Activated T-cell treated with anti-CD3 and anti-CD28 coated beads, Interleukin-2, amount 50 U/mL, for 1 hour (primary cell): ENCODE results near the gene LRRC15.
A peak's percentile ranks its signal among the peaks of the same experiment; 100 is the strongest.

Experiments
- DNase-seq: peaks from one replicate; pipeline ENCODE4 v3.0.0-alpha.2; 2020

The LRRC15 gene

DNA sequence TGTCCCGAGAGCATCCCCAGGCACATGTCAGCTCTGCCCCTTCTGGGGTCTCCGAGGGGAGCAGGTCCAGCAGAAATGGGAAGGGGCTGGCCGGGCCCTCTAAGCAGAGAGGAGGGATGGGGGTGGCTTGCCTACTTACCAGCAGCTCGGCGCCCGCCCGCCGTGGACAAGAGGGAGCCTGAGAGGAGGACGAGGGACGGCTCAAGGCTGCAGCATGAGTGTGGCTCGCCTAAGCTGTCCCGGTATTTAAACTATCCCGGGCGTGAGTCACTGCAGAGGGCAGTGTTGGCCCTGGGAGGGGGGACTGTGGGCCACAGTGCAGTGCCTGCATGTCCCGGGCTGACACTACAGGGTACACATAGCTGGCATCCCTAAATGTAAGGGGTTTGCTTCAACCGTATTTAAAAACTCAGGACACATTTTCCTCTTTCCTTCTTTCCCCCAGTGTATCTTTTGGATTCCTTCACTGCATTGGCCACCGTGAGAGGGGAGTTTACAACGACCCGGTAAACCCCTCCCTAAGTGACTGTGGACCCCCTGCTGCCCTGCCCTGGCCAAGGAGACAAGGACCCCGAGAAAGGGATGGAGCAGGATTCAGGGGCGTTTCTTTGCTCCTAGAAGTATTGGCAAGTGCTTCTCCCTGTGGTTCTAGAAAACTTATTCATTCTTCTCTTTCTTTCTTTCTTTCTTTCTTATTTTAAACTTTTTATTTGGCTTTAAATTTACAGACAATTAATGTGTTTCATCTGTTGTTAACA, at the start of gene LRRC15:
LRRC15 (minus strand) TSS at position 222 of the 758 bp plus-strand sequence. CDS start 8,700 bp downstream, outside the sequence.
- no peak for DNase-seq

GRCh38 chr3:194418671-194419070, 49.1 kb upstream of the LRRC15 start:
- no peak for DNase-seq

- DNase-seq = no peak
Measured at GRCh38 chr3:194407423-194407822, 37.9 kb upstream of the LRRC15 start.

DNA sequence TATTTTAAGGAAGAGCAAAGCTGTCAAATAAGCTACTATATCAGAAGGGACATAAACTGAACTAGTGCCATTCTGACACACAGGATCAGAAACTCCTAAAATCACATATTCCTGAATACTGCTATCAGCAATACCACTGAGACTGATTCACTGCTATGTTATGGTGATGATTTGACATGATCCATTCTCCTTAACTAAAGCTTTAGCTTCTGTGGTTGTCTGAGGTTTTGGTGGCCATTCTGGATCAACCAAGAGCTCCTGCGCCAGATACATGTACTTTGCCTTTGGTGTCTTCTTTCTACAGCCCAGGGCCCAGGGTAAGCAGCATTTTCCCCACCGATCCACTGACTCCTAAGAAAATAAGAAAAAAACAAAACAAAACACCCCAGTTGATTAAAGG, 36.2 kb upstream of the LRRC15 start:
- no peak for DNase-seq

DNA sequence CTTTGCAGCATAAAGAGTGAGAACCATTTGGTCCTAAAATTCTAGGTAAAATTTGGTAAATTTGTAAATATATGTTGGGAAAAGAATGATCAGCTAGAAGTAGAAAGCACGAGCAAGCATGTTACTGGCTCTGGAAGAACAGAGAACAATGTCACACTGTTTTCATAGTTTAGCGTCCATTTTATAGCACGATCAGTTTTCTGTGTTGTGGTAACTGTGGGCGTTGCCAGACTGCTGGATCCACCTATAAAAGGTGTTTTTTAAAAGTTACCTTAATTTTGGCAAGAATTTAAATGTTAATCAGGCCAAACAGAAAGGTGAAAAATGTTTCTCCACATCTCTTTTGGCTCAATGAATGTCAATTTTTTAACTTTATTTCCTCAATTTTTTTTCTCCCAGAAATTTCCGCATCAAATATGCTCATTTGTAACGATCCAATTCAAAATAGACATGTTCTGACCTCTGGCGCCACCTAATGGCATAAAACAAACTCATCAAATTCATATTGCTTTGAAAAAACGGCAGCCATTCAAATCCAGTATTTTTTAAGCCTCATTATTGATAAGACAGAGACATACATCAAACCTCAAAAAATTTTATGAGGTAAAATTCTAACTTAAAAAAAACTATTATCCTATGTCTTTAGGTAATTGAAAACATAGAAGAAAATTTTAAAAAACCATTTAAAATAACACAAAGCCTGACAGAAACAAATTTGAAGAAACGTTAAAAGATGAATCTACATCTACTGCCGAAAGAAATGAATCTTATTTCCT, 35.0 kb upstream of the LRRC15 start:
- DNase-seq = no peak

DNA sequence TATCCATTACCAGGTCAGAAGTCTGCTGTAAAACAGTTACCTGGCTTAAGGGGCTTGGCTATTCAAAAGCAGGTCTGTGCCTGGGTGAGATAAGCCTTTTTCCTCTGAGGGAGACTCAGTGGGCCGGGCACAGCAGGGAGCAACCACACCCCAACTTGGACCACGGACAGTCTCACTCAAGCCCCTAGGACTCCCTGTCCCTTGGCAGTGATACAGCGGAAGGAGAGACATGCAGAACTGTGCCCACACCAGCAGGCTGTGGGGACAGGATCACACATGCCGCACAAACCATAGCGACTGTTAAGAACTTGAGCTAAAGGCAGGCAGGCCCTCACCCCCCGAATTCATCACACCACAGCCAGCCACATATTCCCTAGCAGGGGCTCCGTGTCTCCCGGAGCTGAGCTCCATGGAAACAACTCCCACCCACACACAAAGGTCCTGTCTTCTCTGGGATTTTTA, 32.4 kb upstream of the LRRC15 start:
- DNase-seq = no peak

DNA sequence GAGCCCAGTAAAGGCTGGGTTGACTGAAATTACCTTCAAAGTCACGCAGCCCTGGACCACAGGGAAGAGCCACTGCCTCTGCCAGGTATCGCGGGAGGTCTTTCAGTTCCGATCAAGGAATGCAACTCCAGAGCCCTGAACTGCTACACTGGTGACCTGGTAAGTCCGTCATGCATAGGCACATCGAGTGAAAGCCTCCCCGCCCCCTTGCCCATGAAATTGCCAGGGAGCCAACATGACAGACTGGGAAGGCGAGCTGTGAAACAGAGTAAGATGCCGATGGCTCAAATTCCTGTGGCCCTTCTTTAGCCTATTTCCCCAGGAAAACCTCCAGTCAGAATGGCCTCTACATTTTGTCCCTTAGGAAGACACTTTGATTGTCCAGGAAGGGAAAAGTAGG, 31.8 kb upstream of the LRRC15 start:
- DNase-seq = no peak

- no peak for DNase-seq
Measured at GRCh38 chr3:194399874-194400411, 30.4 kb upstream of the LRRC15 start.

- no peak for DNase-seq
Measured at GRCh38 chr3:194399166-194399565, 29.6 kb upstream of the LRRC15 start, which contains the start of gene GP5. Gene GP5 (minus strand): TSS chr3:194399266. CDS start chr3:194398282, 984 bp downstream.

DNA sequence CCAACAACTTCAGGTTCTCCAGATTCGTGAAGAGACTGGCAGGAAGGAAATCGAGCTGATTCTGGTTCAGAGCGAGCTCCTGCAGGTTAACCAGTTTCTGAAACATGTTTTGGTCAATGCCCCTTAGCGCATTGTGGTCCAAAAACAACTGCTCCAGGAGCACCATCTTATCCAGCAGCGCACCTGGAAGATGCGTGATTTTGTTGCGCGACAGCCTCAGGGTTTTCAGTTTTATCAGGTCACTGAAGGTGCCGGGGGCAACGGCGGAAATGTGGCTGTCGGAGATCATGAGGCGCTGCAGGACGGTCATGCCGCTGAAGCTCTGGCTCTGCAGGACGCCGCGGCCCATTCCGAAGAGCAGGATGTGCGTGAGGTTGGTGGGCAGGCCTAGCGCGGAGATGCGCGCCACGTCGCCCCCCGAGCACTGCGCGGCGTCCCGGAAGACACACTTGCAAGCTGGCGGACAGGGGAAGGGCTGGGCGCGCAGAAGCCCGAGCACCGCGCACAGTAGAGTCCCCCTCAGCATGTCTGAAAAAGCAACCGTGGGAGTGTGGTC, 28.3 kb upstream of the LRRC15 start:
- peak; percentile 39 for DNase-seq

DNA sequence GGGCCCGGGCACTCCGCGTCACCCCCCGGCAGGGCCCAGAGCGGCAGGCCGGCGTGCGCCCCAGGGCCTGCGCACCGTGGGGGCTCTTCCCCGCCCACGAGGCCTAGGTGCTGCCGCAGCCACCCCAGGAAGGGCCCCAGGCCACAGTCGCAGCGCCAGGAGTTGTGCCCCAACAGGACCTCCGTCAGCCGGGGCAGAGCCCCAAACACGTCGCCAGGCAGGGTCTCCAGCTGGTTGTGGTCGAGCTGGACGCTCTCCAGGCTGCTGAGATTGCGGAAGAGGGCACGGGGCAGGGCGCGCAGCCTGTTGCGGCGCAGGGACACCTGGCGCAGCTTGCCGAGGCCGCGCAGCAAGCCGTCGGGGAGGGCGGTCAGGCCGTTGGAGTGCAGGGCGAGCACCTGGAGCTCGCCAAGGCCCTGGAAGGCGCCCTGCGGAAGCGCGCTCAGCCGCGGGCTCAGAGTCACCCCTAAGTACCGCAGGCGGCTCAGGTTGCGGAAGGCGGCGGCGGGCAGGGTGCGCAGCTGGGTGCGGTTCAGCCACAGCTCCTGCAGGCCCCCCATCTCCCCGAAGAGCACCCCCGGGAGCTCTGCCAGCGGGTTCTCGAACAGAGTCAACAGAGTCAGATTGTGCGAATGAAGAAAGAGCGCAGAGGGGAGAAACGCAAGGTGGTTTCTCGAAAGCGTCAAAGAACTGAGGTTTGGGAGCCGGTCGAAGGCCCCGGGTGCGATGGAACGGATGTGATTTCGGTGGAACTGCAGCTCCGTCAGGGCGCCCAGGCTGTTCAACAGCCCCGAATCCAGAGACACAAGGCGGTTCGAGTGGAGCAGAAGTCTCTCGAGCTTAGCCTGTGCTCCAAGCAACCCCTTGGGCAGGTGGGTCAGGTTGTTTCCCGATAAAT, 27.6 kb upstream of the LRRC15 start:
- DNase-seq = peak; percentile 57

DNA sequence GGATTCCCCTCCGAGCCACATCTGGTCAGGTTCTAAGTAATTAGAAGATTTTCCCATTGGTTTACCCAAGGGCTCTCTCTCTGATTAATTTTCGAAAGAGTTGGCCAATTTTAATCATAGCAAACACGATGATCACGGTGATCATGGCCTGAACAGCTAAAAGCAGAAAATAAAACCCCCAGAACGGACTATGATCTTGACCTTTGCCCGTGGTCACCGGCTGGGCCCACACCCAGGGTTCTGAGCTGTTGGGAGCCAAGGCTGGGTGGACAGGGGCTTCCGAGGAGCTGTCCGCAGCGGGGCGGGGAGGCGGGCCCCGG, 27.0 kb upstream of the LRRC15 start:
- DNase-seq = no peak

- DNase-seq = peak; percentile 64
Measured at GRCh38 chr3:194395778-194396538, 26.4 kb upstream of the LRRC15 start.

GRCh38 chr3:194395212-194395611, 25.7 kb upstream of the LRRC15 start:
- DNase-seq = no peak

DNA sequence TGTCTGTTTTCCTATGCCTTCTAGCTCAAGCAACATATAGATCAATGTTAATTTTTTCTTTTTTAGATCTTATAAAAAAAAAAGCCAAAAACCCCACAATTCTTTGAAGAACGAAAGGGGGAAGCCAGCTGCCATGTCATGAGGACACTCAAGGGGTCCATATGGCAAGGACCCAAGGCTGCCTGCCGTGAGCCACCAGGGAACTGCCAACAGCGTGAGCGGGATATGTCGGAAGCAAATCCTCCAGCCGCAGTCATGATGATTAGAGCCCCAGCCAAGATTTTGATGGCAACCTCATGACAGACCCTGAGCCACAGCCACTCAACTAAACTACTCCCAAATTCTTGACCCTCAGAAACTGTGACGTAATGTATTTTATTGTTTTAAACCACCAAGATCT, 23.0 kb upstream of the LRRC15 start:
- DNase-seq = no peak

GRCh38 chr3:194390835-194391234, 21.3 kb upstream of the LRRC15 start:
- no peak for DNase-seq

DNA sequence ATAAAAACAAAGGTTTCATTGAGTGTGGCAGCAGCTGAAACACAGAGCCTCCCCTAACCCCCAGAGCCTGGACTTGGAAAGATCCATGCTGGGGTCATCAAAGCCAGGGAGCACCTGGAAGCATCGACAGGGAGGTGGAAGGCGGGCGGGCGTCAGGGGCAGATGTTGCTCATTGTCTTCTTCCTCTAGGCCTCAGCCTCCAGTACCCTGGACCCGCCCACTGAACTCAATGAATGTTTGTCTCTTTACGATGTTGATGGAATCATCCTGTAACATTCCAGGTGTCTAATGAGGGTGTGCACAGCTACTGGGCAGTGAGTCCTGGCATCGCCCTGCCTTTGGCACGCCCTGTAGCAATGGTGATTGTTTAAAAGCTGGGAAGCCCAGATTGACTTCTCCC, 19.7 kb upstream of the LRRC15 start:
- no peak for DNase-seq

- DNase-seq = no peak
Measured at GRCh38 chr3:194387926-194388418, 18.4 kb upstream of the LRRC15 start.

DNA sequence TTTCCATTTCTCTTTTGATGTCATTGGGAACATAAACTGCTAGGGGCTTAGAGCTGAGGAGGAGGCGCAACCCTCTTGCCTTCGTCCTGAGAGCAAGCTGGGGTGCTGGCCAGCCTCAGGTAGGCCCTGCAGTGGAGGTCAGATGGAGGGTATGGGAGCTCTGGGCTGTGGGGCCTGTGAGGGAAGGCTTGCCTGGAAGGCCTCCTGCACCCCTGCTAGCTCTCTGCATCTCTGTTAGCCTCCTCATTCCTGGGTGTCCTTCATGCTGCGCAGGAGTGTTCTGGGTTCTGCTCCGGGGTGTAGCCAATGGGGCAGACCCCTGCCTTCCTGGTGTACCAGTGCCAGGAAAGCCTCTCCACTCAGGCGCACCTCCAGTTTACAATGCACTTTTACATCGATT, 17.7 kb upstream of the LRRC15 start:
- DNase-seq = no peak

- no peak for DNase-seq
Measured at GRCh38 chr3:194386648-194387047, 17.1 kb upstream of the LRRC15 start.

- no peak for DNase-seq
Measured at GRCh38 chr3:194386066-194386465, 16.5 kb upstream of the LRRC15 start.

DNA sequence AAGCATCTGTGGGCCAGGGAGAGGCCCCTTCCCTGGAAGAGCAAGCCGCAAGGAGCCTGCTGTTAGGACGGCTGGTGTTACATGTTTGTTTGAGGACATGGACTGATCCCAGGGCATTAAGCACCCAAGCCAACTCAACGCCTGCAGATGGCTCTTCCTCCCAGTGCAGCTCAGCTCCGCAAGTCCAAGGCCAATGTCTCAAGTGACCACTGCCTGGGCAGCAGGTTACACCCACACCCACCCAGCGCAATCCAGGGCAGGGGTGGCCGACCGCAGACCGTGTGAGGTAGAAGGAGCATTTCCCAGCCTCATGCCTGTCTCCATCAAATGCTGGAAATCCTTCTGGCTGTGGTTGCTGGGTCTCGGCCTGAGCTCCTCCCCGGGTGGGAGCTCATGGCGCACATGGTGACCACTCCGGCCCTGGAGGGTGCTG, 15.0 kb upstream of the LRRC15 start:
- no peak for DNase-seq
